ENCODE measurements around the gene EIF3A.
"Not testable (repeated sequence)": the region's sequence is repeated elsewhere in the genome, so short reads cannot be mapped to it uniquely, and the experiment has no call there.

The EIF3A gene

DNA sequence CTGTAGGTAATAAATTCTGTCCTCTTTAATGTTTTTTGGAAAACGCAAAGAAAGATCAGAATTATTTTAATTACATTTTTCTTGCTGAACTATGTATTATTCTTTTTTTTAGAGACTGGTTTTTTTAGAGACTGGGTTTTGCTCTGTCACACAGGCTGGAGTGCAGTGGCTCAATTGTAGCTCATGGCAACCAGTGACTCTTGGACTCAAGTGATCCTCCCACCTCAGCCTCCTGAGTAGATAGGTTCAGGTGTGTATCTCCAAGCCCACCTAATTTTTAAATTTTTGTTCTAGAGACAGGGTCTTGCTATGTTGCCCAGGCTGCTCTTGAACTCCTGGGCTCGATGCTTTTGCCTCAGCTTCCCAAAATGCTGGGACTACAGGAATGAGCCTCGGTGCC lies 18.0 kb upstream of the EIF3A start:
- no peak for DNase-seq

DNA sequence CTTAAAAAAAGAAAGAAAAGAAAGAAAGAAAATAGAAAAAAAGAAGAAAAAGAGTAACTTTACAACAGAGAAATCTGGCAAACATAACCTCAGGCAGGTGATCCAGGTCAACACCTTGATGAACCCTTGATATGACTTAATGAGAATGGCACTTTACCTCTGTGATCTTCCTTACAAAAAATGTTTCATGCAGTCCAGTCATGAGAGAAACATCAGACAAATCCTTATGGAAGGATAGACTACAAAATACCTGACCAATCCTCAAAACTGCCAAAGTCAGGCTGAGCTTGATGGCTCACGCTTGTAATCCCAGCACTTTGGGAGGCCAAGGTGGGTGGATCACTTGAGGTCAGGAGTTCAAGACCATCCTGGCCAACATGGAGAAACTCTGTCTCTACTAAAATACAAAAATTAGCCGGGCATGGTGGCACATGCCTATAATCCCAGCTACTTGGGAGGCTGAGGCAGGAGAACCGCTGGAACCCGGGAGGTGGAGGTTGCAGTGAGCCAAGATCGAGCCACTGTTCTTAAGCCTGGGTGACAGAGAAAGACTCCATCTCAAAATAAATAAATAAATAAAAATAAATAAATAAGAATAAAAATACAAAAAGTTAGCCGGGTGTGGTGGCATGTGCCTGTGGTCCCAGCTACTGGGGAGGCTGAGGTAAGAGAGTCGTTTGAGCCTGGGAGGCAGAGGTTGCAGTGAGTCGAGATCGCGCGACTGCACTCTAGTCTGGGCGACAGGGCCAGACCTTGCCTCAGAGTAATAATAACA lies 16.2 kb upstream of the EIF3A start:
- not testable (repeated sequence) for DNase-seq

DNA sequence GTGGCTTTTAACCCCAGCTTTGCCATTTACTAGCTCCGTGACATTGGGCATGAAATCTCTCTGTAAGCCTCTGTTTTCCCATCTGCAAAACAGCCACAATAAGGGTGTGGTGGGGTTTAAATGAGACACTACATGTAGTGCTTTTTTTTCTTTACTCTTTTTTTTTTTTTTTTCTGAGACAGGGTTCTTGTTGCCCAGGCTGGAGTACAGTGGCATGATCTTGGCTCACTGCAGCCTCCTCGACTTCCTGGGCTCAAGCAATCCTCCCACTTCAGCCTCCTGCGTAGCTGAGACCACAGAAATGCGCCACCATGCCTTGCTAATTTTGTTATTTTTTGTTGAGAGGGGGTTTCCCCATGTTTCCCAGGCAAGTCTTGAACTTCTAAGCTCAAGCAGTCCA lies 15.0 kb upstream of the EIF3A start:
- DNase-seq = peak in 1 of 5 experiments; percentile 68

DNA sequence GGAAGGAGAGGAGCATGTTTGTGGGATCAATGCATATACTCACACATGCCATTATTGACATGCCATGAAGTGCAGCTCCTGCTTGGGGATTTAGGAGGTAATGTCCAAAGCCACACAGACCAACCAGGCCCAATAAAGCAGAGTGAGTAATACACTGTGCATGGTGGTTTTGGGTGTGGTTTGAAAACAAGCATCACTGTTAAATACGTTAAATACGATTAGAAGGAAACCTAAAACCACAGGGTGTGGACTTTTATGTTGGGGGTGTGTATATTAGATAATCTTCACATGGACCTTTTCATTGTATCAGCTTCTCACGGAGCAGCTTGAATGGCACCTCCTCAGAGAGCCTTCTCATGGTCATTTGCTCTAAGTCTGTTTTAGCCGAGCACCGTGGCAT lies 10.4 kb upstream of the EIF3A start:
- DNase-seq = peak in 3 of 5 experiments; percentile 30 to 96 (median 72)

DNA sequence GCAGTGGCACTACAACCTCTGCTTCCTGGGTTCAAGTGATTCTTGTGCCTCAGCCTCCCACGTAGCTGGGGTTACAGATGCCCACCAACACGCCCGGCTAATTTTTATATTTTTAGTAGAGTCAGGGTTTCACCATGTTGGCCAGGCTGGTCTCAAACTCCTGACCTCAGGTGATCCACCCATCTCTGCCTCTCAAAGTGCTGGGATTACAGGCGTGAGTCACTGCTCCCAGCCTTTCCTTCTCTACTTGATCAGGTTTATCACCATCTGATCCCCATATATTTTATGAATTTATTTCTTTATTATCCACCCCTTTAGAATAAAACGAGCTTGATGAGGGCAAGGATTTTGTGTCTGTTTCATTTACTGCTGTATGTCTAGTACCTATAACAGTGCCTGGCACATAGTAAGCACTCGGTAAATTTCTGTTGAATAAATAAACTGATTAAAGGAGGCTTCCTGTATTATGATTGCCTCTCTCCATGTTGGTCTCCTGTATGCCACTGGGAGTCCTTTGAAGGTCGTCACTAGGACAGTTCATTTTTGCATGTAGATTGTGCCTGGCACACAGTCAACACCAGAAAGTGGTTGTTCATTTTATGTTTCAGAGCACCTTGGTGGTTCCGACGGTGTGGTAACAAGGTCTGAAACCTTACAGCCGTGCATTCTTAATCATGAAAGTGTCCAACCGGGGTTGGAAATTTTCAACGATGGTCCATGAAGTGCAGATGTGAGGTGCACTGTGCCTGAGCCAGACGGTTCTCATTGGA lies 9.6 kb upstream of the EIF3A start:
- peak in 4 of 5 experiments; percentile 26 to 96 (median 56) for DNase-seq

GRCh38 chr10:119087271-119087882 lies 6.8 kb upstream of the EIF3A start:
- DNase-seq = no peak

DNA sequence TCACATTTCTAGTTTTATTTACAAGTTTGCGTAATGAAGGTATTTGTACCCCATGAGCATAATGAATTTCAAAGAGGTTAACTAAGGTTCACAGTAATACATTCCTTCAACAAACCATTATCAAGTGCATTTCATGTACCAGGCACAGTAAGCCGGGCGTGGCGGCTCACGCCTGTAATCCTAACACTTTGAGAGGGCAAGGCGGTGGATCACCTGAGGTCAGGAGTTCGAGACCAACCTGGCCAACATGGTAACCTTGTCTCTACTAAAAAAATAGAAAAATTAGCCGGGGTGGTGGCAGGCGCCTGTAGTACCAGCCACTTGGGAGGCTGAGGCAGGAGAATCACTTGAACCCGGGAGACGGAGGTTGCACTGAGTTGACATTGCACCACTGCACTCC lies 4.3 kb upstream of the EIF3A start:
- DNase-seq = no peak

DNA sequence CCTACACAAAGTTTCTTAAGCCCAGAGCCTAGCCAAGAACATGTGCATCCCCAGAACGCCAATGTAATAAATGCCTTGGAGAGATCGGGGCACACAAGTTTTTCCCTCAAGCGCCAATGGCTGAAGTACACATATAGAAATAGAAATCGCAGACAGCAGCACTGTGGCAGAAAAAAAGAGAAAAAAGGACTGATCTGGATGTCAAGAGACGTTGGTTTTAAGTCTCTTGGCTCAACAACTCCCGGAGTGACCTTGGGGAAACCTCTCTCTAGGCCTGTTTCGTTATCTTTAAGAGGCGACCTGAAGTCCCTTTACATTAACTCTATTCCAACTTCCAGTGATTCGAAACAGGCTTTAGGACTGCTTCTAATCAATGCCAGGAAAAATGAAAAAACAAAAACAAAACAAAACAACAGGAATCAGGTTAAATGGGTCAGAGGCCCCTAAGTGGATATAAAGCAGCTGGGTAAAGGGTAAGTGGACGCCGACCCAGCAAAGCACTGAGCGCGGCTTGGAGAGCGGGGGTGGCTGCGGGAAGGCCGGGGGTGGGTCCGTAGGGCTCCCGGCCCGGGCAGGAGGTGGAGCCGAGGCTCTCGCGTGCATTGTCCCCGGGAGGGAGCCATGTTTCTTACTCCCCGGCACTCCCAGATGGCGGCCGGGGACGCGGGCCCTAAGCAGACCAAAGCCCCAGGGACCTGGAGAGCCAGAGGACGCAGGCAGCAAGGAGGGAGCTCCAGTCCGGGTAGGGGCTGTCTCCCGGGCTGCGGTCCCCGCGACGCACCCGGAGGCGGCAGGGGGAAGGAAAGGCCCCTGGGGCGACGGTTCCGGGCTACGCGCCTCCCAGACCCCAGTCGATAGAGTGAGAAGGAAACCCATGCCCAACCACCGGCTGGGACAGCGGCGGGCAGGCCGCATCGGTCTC lies 757 bp downstream of the EIF3A start:
- peak; percentile 29 to 86 (median 51) for DNase-seq

GRCh38 chr10:119078422-119079179 lies 2.0 kb downstream of the EIF3A start:
- no peak for DNase-seq

- DNase-seq = no peak
Observed at GRCh38 chr10:119073584-119073983, 7.0 kb downstream of the EIF3A start.

DNA sequence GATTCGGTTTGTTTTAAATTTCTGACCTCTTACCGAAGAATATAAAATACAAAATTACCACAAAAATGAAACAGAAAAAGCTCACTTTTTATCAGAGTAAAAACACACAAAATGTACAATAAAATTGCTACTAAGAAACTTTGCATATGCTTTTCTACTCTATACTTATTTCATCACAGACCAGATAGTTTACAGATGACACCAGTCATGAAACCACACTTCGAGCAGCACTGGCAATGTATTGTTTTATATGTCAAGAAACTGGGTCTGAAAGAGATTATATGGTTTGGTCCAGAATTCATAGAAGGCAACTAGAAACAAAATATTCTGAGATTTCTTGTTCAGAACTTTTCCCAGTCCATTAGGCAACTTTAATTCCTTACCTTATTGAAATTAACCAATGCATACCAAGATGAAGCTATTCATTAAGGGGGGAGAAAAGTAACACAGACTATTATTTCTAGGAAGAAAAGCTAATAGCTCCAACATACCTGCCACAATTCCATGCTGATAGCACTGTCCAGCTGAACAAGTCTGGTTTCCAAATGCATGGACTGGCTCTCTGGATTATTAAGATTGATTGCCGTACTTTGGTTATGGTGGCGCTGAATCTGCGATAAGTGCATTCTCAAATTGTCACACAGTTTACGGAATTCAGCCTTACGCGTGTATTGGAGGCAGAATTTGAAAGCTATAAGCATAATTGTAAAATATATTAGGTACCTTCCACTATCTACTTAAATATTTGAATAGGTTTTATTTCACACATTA lies 10.0 kb downstream of the EIF3A start:
- no peak for DNase-seq

GRCh38 chr10:119061926-119062325 lies 18.7 kb downstream of the EIF3A start:
- DNase-seq = no peak

DNA sequence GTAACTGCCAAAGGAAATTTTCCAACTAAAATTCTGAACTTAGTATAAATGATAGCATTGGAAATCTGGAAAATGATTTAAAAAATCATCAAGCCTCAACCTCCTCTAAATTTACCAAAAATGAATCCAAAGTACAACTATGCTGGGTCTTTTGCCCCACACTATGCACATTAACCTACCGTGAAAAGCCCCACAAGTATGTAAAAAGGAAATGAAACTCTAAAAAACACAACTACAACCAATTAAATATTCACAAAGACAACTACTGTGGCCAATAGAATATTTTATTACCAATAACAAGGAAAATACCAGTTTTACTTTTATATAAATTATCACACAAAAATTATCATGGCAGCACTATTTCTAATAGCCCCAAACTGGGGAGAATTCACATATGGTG lies 19.3 kb downstream of the EIF3A start:
- no peak for DNase-seq

GRCh38 chr10:119060107-119060506 lies 20.5 kb downstream of the EIF3A start:
- DNase-seq = no peak

GRCh38 chr10:119059557-119059956 lies 21.1 kb downstream of the EIF3A start:
- DNase-seq = no peak

GRCh38 chr10:119058010-119058409 lies 22.6 kb downstream of the EIF3A start:
- no peak for DNase-seq

- no peak for DNase-seq
Observed at GRCh38 chr10:119055472-119055871, 25.1 kb downstream of the EIF3A start.

- DNase-seq = no peak
Observed at GRCh38 chr10:119051775-119052174, 28.8 kb downstream of the EIF3A start.

GRCh38 chr10:119049777-119050176 lies 30.8 kb downstream of the EIF3A start:
- no peak for DNase-seq

DNA sequence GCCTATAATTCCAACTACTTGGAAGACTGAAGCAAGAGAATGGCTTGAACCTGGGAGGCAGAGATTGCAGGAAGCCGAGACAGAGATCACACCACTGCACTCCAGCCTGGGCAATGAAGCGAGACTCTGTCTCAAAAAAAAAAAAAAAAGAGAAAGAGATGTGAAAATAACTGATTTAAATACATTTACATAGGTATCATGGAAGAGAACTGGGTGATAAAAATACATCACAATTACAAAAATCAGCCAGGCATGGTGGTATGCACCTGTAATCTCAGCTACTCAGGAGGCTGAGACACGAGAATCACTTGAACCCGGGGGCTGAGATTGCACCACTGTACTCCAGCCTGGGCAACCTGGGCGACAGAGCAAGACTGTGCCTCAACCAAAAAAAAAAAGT lies 31.3 kb downstream of the EIF3A start:
- no peak for DNase-seq

GRCh38 chr10:119045561-119045960 lies 35.1 kb downstream of the EIF3A start:
- DNase-seq = no peak

Data from T-helper 2 cell (primary cell).